IMR-90 (cell line): ENCODE results near the gene C1QTNF9B. TPM values are rescaled to one million over a fixed set of nuclear protein-coding genes. Genes with fewer than 3 reads are reported as not detected.

Experiments used
- ATAC-seq: fragments of 200-7000 bp; cut with Tn5 transposase; 2 replicates; pipeline ENCODE4 v1.9.1; 2020; ENCODE audit warnings: low read depth, mild to moderate bottlenecking, moderate library complexity
- BruUV-seq: library from RNA; stranded (reverse); fragments of 400-500 nt; replicated peaks from 2 replicates; lab custom pipeline; 2021; lab: Mats Ljungman, UMichigan
- CTCF ChIA-PET: fragments of 300-600 bp; formaldehyde crosslinking; extraction: SDS; loops from one replicate; lab custom pipeline; 2021; ENCODE audit warnings: antibody characterized with exemption; lab: Yijun Ruan, JAX
- POLR2A ChIA-PET: fragments of 300-600 bp; sonication (Branson Sonifier 250); formaldehyde crosslinking; loops from one replicate; lab custom pipeline; 2022; ENCODE audit warnings: antibody characterized with exemption; ENCODE audit not compliant: unreplicated experiment; lab: Charles Lee
- DNase-seq: peaks from one replicate; pipeline ENCODE4 v3.0.0; 2013
- H2AFZ ChIP-seq: replicated peaks from 2 replicates; pipeline ENCODE3; 2013; ENCODE audit warnings: low read length, mild to moderate bottlenecking; ENCODE audit not compliant: poor library complexity
- H2AK5ac ChIP-seq: 2 replicates; pipeline ENCODE4 v1.6.1; 2013; ENCODE audit warnings: low read depth, low read length, inconsistent platforms
- H2AK9ac ChIP-seq: replicated peaks from 2 replicates; pipeline ENCODE3; 2013; ENCODE audit warnings: mild to moderate bottlenecking, low read depth, low read length, moderate library complexity; ENCODE audit not compliant: poor library complexity
- H2BK120ac ChIP-seq: 2 replicates; pipeline ENCODE4 v1.6.1; 2013; ENCODE audit warnings: low read depth, low read length, inconsistent platforms
- H2BK15ac ChIP-seq: 3 replicates; pipeline ENCODE4 v1.6.1; 2013; ENCODE audit warnings: low read depth, low read length, inconsistent platforms
- H2BK20ac ChIP-seq: 2 replicates; pipeline ENCODE4 v1.6.1; 2013; ENCODE audit warnings: low read depth, mild to moderate bottlenecking, inconsistent platforms, low read length, moderate library complexity
- H2BK5ac ChIP-seq: 2 replicates; pipeline ENCODE4 v1.6.1; 2013; ENCODE audit warnings: mild to moderate bottlenecking, low read depth, low read length, inconsistent platforms; ENCODE audit not compliant: poor library complexity, severe bottlenecking
- H3K14ac ChIP-seq: replicated peaks from 2 replicates; pipeline ENCODE4 v1.6.1; 2013; ENCODE audit warnings: low read depth, low read length, inconsistent platforms
- H3K18ac ChIP-seq: 2 replicates; pipeline ENCODE4 v1.6.1; 2013; ENCODE audit warnings: low read depth, low read length, control low read depth
- H3K23ac ChIP-seq: 2 replicates; pipeline ENCODE4 v1.6.1; 2013; ENCODE audit warnings: low read depth, low read length, inconsistent platforms
- H3K27ac ChIP-seq: 2 replicates; pipeline ENCODE4 v1.5.1; 2013; ENCODE audit warnings: mild to moderate bottlenecking, control low read depth, low read length; ENCODE audit not compliant: insufficient read depth
- H3K27me3 ChIP-seq: 2 replicates; pipeline ENCODE4 v1.6.1; 2013; ENCODE audit warnings: low read length; ENCODE audit not compliant: control insufficient read depth, insufficient read depth
- H3K36me3 ChIP-seq: 2 replicates; pipeline ENCODE4 v1.6.1; 2013; ENCODE audit warnings: low read length, mixed read lengths; ENCODE audit not compliant: control insufficient read depth, insufficient read depth
- H3K4ac ChIP-seq: 2 replicates; pipeline ENCODE4 v1.6.1; 2013; ENCODE audit warnings: low read depth, low read length, inconsistent platforms
- H3K4me1 ChIP-seq: 2 replicates; pipeline ENCODE4 v1.6.1; 2013; ENCODE audit warnings: low read length, mixed read lengths; ENCODE audit not compliant: control insufficient read depth, insufficient read depth
- H3K4me2 ChIP-seq: 2 replicates; pipeline ENCODE4 v1.6.1; 2013; ENCODE audit warnings: low read depth, mild to moderate bottlenecking, control low read depth, low read length, moderate library complexity
- H3K4me3 ChIP-seq: 2 replicates; pipeline ENCODE4 v1.5.1; 2013; ENCODE audit warnings: low read depth, mild to moderate bottlenecking, control low read depth, low read length, moderate library complexity; ENCODE audit not compliant: insufficient read depth
- H3K56ac ChIP-seq: 2 replicates; pipeline ENCODE4 v1.6.1; 2013; ENCODE audit warnings: low read length, inconsistent platforms; ENCODE audit not compliant: insufficient read depth; ENCODE audit errors: extremely low read depth
- H3K79me1 ChIP-seq, 2 experiments: 2 replicates each; pipeline ENCODE4 v1.6.1; 2013; ENCODE audit warnings: low read length in 2 of 2, inconsistent platforms in 1 of 2, low read depth in 1 of 2
- H3K9ac ChIP-seq: 2 replicates; pipeline ENCODE4 v1.6.1; 2013; ENCODE audit warnings: low read depth, low read length, control low read depth
- H3K9me1 ChIP-seq: 2 replicates; pipeline ENCODE4 v1.6.1; 2013; ENCODE audit warnings: low read length, inconsistent platforms; ENCODE audit not compliant: insufficient read depth
- H3K9me3 ChIP-seq: 2 replicates; pipeline ENCODE4 v1.6.1; 2013; ENCODE audit warnings: low read length; ENCODE audit not compliant: control insufficient read depth, insufficient read depth
- H4K20me1 ChIP-seq: 2 replicates; pipeline ENCODE4 v1.6.1; 2013; ENCODE audit warnings: low read length, inconsistent platforms; ENCODE audit not compliant: insufficient read depth
- H4K5ac ChIP-seq: 2 replicates; pipeline ENCODE4 v1.6.1; 2013; ENCODE audit warnings: mild to moderate bottlenecking, low read depth, low read length, control low read depth
- H4K8ac ChIP-seq, 2 experiments: 2 replicates each; pipeline ENCODE4 v1.6.1; 2013; ENCODE audit warnings: low read depth in 2 of 2, low read length in 2 of 2, control low read depth in 1 of 2, inconsistent platforms in 1 of 2
- H4K91ac ChIP-seq: 2 replicates; pipeline ENCODE4 v1.6.1; 2013; ENCODE audit warnings: low read depth, low read length, inconsistent platforms; ENCODE audit not compliant: insufficient read depth
- BHLHE40 ChIP-seq: fragments of 150-350 bp; IDR thresholded peaks from 2 replicates; pipeline ENCODE4 v1.6.1; 2016; ENCODE audit warnings: mild to moderate bottlenecking, low read depth, low read length
- FOS ChIP-seq: fragments of 150-350 bp; IDR thresholded peaks from 2 replicates; pipeline ENCODE4 v1.6.1; 2016; ENCODE audit warnings: low read depth, low read length
- MXI1 ChIP-seq: IDR thresholded peaks from 2 replicates; pipeline ENCODE4 v1.6.1; 2012; ENCODE audit warnings: low read depth, mild to moderate bottlenecking, low read length, moderate library complexity, borderline replicate concordance
- NFE2L2 ChIP-seq: fragments of 150-350 bp; IDR thresholded peaks from 2 replicates; pipeline ENCODE4 v1.6.1; 2016; ENCODE audit warnings: low read depth, mild to moderate bottlenecking, low read length
- POLR2A ChIP-seq: IDR thresholded peaks from 2 replicates; pipeline ENCODE4 v1.6.1; 2012; ENCODE audit warnings: mild to moderate bottlenecking, low read depth, low read length
- RAD21 ChIP-seq: IDR thresholded peaks from 2 replicates; pipeline ENCODE4 v1.6.1; 2012; ENCODE audit warnings: low read length, improper control_type of control experiment
- RFX5 ChIP-seq: IDR thresholded peaks from 2 replicates; pipeline ENCODE4 v1.8.0; 2012; ENCODE audit warnings: low read depth, mild to moderate bottlenecking, low read length, moderate library complexity
- SMC3 ChIP-seq: fragments of 150-350 bp; IDR thresholded peaks from 2 replicates; pipeline ENCODE4 v1.6.1; 2016; ENCODE audit warnings: low read depth, mild to moderate bottlenecking, antibody characterized with exemption, low read length, moderate library complexity
- dilution Hi-C: fragments of 300-500 bp; cut with HindIII; formaldehyde crosslinking; loops from one replicate; pipeline ENCODE4 v1.14.3; 2018; ENCODE audit warnings: low sequenced_read_pairs; ENCODE audit not compliant: unreplicated experiment
- in situ Hi-C: fragments of 300-500 bp; cut with MboI; formaldehyde crosslinking; loops from 3 replicates; pipeline ENCODE4 v1.14.3; 2019; ENCODE audit warnings: low sequenced_read_pairs, inconsistent platforms, mixed read lengths
- intact Hi-C: fragments of 100-400 bp; cut with micrococcal nuclease; formaldehyde crosslinking; loops from 2 replicates; pipeline ENCODE4 v1.10.0; 2022
- polyA plus RNA-seq, 3 experiments: library from polyadenylated mRNA; depleted of rRNA; stranded (reverse); fragments of >200 nt; gene quantifications; 2 replicates each; pipeline ENCODE4 v1.2.3, GENCODE V29; 2012; ENCODE audit warnings: low replicate concordance in 1 of 3
- total RNA-seq: library from RNA; depleted of rRNA; stranded (reverse); fragments of >200 nt; gene quantifications from 2 replicates; pipeline ENCODE4 v1.2.3, GENCODE V29; 2012

The C1QTNF9B gene
- total and polyA plus RNA-seq, 2 of the 4 experiments (the other 2 are of a cell fraction), result 0.72 to 1.1 TPM

- Histone ChIP-seq H4K5ac (no peak overlapping the region), H3K9ac (no peak overlapping the region), H3K36me3 (no peaks in the 10 kb centered on the region), H4K8ac (no peak overlapping the region), H2AFZ (no peak overlapping the region), H3K79me1 (no peaks in the 10 kb centered on the region), H3K27ac (no peak overlapping the region), H3K4me1 (no peaks in the 10 kb centered on the region), H3K4me3 (no peak overlapping the region), H3K23ac (0 out of 2 replicates have a peak overlapping the region, but pooled peaks have one; percentile 15), H3K9me3 (no peaks in the 10 kb centered on the region), H2AK9ac (no peak overlapping the region), H3K27me3 (no peaks in the 10 kb centered on the region), H3K9me1 (no peaks in the 10 kb centered on the region), H4K91ac (no peak overlapping the region), H2BK5ac (no peak overlapping the region), H3K4ac (no peak overlapping the region), H3K56ac (no peak overlapping the region), H2BK20ac (no peak overlapping the region), H3K18ac (no peak overlapping the region), H2BK15ac (no peak overlapping the region), H2BK120ac (no peak overlapping the region), H3K14ac (no peak overlapping the region), H3K4me2 (no peak overlapping the region), H4K20me1 (no peaks in the 10 kb centered on the region), H2AK5ac (no peak overlapping the region)
- TF ChIP-seq MXI1 (no peak), BHLHE40 (no peak), SMC3 (no peak), RFX5 (no peak), POLR2A (no peak), RAD21 (no peak), FOS (no peak), NFE2L2 (no peak)
- no peak for DNase-seq
- intact Hi-C loops (no loop called here), in situ Hi-C loops (no loop called here), dilution Hi-C loops (no loop called here)
- ChIA-PET POLR2A (no interaction called here), CTCF (interaction anchor here (1.0 to 2.3 kb wide), 3 partner anchors 9 to 16 kb away, joined by 3 to 7 read pairs (median 3); no protein-coding TSS in a partner anchor)
- no TSS peak for BruUV-seq
- ATAC-seq, result no peak
These were observed 12.3 kb upstream of the C1QTNF9B start for GRCh38 chr13:23909606-23910005.
